WTC11 (cell line): ENCODE results near the gene RCBTB1.

Experiments
- CDX4 ChIP-seq: fragments of 250-450 bp; sonication (Bioruptor Pico); IDR thresholded peaks from 2 replicates; pipeline ENCODE4 v1.9.0; 2021; ENCODE audit warnings: moderate library complexity, mild to moderate bottlenecking, inconsistent platforms, borderline replicate concordance
- CTCF ChIP-seq: fragments of 200-600 bp; IDR thresholded peaks from 2 replicates; pipeline ENCODE4 v1.8.0; 2022; ENCODE audit warnings: antibody characterized with exemption
- E2F1 ChIP-seq: sonication (generic); formaldehyde crosslinking; IDR thresholded peaks from 2 replicates; pipeline ENCODE4 v1.8.0; 2022; ENCODE audit warnings: mild to moderate bottlenecking, missing genetic modification reagents
- ELF4 ChIP-seq: sonication (generic); formaldehyde crosslinking; IDR thresholded peaks from 2 replicates; pipeline ENCODE4 v1.8.1; 2022; ENCODE audit warnings: low read depth, mild to moderate bottlenecking, moderate library complexity, missing genetic modification reagents
- FOXP1 ChIP-seq: sonication (generic); formaldehyde crosslinking; IDR thresholded peaks from 2 replicates; pipeline ENCODE4 v1.8.0; 2022; ENCODE audit warnings: missing genetic modification reagents, mild to moderate bottlenecking, moderate library complexity, borderline replicate concordance
- GABPB1 ChIP-seq: sonication (generic); formaldehyde crosslinking; IDR thresholded peaks from 2 replicates; pipeline ENCODE4 v1.8.1; 2023; ENCODE audit warnings: mild to moderate bottlenecking, missing genetic modification reagents
- GRHL2 ChIP-seq: fragments of 250-450 bp; sonication (Bioruptor Pico); IDR thresholded peaks from 2 replicates; pipeline ENCODE4 v1.8.0; 2022; ENCODE audit warnings: mild to moderate bottlenecking, moderate library complexity; ENCODE audit not compliant: insufficient replicate concordance, severe bottlenecking
- IRF1 ChIP-seq: sonication (generic); formaldehyde crosslinking; IDR thresholded peaks from 2 replicates; pipeline ENCODE4 v1.8.0; 2023; ENCODE audit warnings: missing genetic modification reagents
- JUN ChIP-seq: sonication (generic); formaldehyde crosslinking; IDR thresholded peaks from 2 replicates; pipeline ENCODE4 v1.8.0; 2023; ENCODE audit warnings: mild to moderate bottlenecking, missing genetic modification reagents
- SP1 ChIP-seq: sonication (generic); formaldehyde crosslinking; conservative IDR thresholded peaks from 2 replicates; pipeline ENCODE4 v1.8.1; 2022; ENCODE audit warnings: missing genetic modification reagents
- ZNF317 ChIP-seq: sonication (generic); formaldehyde crosslinking; IDR thresholded peaks from 2 replicates; pipeline ENCODE4 v1.8.1; 2023; ENCODE audit warnings: low read depth, mild to moderate bottlenecking, moderate library complexity, missing genetic modification reagents, borderline replicate concordance
- ZNF396 ChIP-seq: fragments of 250-450 bp; sonication (Bioruptor Pico); IDR thresholded peaks from 2 replicates; pipeline ENCODE4 v1.8.0; 2021; ENCODE audit warnings: mild to moderate bottlenecking, moderate library complexity, borderline replicate concordance
- ZNF423 ChIP-seq: fragments of 250-450 bp; sonication (Bioruptor Pico); IDR thresholded peaks from 2 replicates; pipeline ENCODE4 v2.1.2; 2022; ENCODE audit warnings: mild to moderate bottlenecking, moderate library complexity
- ZSCAN18 ChIP-seq: fragments of 250-450 bp; sonication (Bioruptor Pico); IDR thresholded peaks from 2 replicates; pipeline ENCODE4 v2.1.2; 2022; ENCODE audit warnings: mild to moderate bottlenecking, moderate library complexity

- TF ChIP-seq ZNF396 (CRISPR knock-in tag) (no peak), CTCF (no peak), JUN (CRISPR knock-in tag) (no peak), ELF4 (CRISPR knock-in tag) (no peak), GABPB1 (no peak), IRF1 (CRISPR knock-in tag) (no peak), ZNF423 (no peak), E2F1 (CRISPR knock-in tag) (no peak), GRHL2 (no peak), CDX4 (CRISPR knock-in tag) (no peak), ZNF317 (CRISPR knock-in tag) (no peak), SP1 (CRISPR knock-in tag) (no peak), ZSCAN18 (no peak), FOXP1 (CRISPR knock-in tag) (no peak)
Measured at GRCh38 chr13:49536144-49536873, 49.0 kb downstream of the RCBTB1 start.
